Neural progenitor cell (in vitro differentiated cells): ENCODE results near the gene KAT7. TPM values are rescaled to one million over a fixed set of nuclear protein-coding genes. Genes with fewer than 3 reads are reported as not detected.

Experiments used
- DNase-seq: peaks from one replicate; pipeline ENCODE4 v3.0.0-alpha.2; 2016; ENCODE audit warnings: low spot score
- H2AFZ ChIP-seq: fragments of 200-600 bp; sonication (generic); replicated peaks from 2 replicates; pipeline ENCODE4 v1.6.1; 2016; ENCODE audit warnings: antibody characterized with exemption
- H3F3A ChIP-seq: fragments of 200-600 bp; sonication (generic); 2 replicates; pipeline ENCODE4 v1.6.1; 2016; ENCODE audit warnings: antibody characterized with exemption, low read depth
- H3K27ac ChIP-seq: fragments of 200-600 bp; sonication (generic); 2 replicates; pipeline ENCODE4 v1.5.1; 2016; ENCODE audit warnings: mild to moderate bottlenecking
- H3K27me3 ChIP-seq: fragments of 200-600 bp; sonication (generic); 2 replicates; pipeline ENCODE4 v1.6.1; 2016; ENCODE audit warnings: mild to moderate bottlenecking, moderate library complexity
- H3K36me3 ChIP-seq: fragments of 200-600 bp; sonication (generic); 2 replicates; pipeline ENCODE4 v1.5.1; 2016
- H3K4me1 ChIP-seq: fragments of 200-600 bp; sonication (generic); 2 replicates; pipeline ENCODE4 v1.6.1; 2016; ENCODE audit warnings: mixed run types
- H3K4me2 ChIP-seq: fragments of 200-600 bp; sonication (generic); 2 replicates; pipeline ENCODE4 v1.6.1; 2016
- H3K4me3 ChIP-seq: fragments of 200-600 bp; sonication (generic); 2 replicates; pipeline ENCODE4 v1.5.1; 2016
- H3K79me2 ChIP-seq: fragments of 200-600 bp; sonication (generic); 2 replicates; pipeline ENCODE4 v1.6.1; 2016; ENCODE audit warnings: low read depth
- H3K9ac ChIP-seq: fragments of 200-600 bp; sonication (generic); 2 replicates; pipeline ENCODE4 v1.6.1; 2016
- H3K9me3 ChIP-seq: fragments of 200-600 bp; sonication (generic); 2 replicates; pipeline ENCODE4 v1.5.1; 2016; ENCODE audit warnings: low read depth
- H4K20me1 ChIP-seq: fragments of 200-600 bp; sonication (generic); 2 replicates; pipeline ENCODE4 v1.6.1; 2016; ENCODE audit warnings: low read depth
- H3K27ac Mint-ChIP-seq: 3 replicates; pipeline ENCODE4 v1.8.0; 2021; ENCODE audit warnings: mixed read lengths
- H3K27me3 Mint-ChIP-seq: 2 replicates; pipeline ENCODE4 v1.8.0; 2022; ENCODE audit warnings: low read depth, mild to moderate bottlenecking, inconsistent platforms, moderate library complexity, mixed read lengths; ENCODE audit not compliant: insufficient read depth
- H3K36me3 Mint-ChIP-seq: 3 replicates; pipeline ENCODE4 v1.8.0; 2021; ENCODE audit warnings: mixed read lengths
- H3K4me1 Mint-ChIP-seq: 3 replicates; pipeline ENCODE4 v1.8.0; 2021; ENCODE audit warnings: mixed read lengths
- H3K4me3 Mint-ChIP-seq: 3 replicates; pipeline ENCODE4 v1.8.0; 2021; ENCODE audit warnings: mild to moderate bottlenecking, moderate library complexity, mixed read lengths
- H3K9me3 Mint-ChIP-seq: 3 replicates; pipeline ENCODE4 v1.8.0; 2020; ENCODE audit warnings: mixed read lengths
- EZH2 ChIP-seq: fragments of 200-600 bp; sonication (generic); IDR thresholded peaks from 2 replicates; pipeline ENCODE4 v1.6.1; 2017; ENCODE audit warnings: antibody characterized with exemption, mild to moderate bottlenecking, moderate library complexity
- EZH2phosphoT487 ChIP-seq: fragments of 200-600 bp; sonication (generic); IDR thresholded peaks from 2 replicates; pipeline ENCODE4 v1.6.1; 2017; ENCODE audit warnings: antibody characterized with exemption
- total RNA-seq: library from RNA; depleted of rRNA; stranded (reverse); fragments of >200 nt; gene quantifications from 2 replicates; pipeline ENCODE4 v1.2.3, GENCODE V29; 2015; ENCODE audit warnings: low replicate concordance
- TF ChIP-seq, protein P1 (sequence below): fragments of 200-600 bp; sonication (generic); IDR thresholded peaks from 2 replicates; pipeline ENCODE4 v1.5.1; 2017; ENCODE audit warnings: antibody characterized with exemption, mild to moderate bottlenecking

KAT7 gene
- total RNA-seq, 1 donor from 2014 or later, result 139 TPM

DNA sequence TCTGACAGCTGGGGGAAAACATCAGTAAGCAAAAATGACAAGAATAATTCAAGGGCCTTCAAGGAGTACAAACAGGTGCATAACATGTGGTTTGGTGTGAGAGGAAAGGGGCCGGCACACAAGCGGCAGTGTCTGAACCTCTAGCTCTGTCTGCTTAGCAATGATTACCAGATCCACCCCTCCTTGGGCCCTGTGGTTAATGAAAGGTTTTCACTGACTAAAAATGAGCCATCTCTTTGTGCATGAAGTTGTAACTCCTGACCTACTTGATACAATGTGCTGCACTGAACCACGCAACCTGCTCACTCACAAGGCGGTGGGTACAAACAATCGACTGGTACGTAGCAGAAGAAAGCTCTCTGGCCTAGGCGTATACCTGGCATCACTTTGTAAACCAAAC, 39.7 kb upstream of the KAT7 start:
- Histone ChIP-seq H3K4me3 (no peak overlapping the region), H3K27me3 (no peaks in the 10 kb centered on the region), H3K79me2 (peaks cover 65% of the 10 kb centered on the region), H2AFZ (no peak overlapping the region), H3K4me2 (no peak overlapping the region), H3K27ac (no peak overlapping the region), H3K9ac (no peak overlapping the region), H3K4me1 (no peaks in the 10 kb centered on the region), H3F3A (no peaks in the 10 kb centered on the region), H4K20me1 (peaks cover 56% of the 10 kb centered on the region), H3K36me3 (no peaks in the 10 kb centered on the region), H3K9me3 (no peaks in the 10 kb centered on the region)
- Mint-ChIP-seq H3K4me1 (no peaks in the 10 kb centered on the region), H3K4me3 (no peak overlapping the region), H3K36me3 (peaks cover 4% of the 10 kb centered on the region), H3K27ac (no peak overlapping the region), H3K9me3 (no peaks in the 10 kb centered on the region), H3K27me3 (no peaks in the 10 kb centered on the region)
- DNase-seq, result no peak
- no peak for TF ChIP-seq EZH2phosphoT487
- TF ChIP-seq, protein P1, sequence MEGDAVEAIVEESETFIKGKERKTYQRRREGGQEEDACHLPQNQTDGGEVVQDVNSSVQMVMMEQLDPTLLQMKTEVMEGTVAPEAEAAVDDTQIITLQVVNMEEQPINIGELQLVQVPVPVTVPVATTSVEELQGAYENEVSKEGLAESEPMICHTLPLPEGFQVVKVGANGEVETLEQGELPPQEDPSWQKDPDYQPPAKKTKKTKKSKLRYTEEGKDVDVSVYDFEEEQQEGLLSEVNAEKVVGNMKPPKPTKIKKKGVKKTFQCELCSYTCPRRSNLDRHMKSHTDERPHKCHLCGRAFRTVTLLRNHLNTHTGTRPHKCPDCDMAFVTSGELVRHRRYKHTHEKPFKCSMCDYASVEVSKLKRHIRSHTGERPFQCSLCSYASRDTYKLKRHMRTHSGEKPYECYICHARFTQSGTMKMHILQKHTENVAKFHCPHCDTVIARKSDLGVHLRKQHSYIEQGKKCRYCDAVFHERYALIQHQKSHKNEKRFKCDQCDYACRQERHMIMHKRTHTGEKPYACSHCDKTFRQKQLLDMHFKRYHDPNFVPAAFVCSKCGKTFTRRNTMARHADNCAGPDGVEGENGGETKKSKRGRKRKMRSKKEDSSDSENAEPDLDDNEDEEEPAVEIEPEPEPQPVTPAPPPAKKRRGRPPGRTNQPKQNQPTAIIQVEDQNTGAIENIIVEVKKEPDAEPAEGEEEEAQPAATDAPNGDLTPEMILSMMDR, result no peak
- TF ChIP-seq EZH2, result no peak

DNA sequence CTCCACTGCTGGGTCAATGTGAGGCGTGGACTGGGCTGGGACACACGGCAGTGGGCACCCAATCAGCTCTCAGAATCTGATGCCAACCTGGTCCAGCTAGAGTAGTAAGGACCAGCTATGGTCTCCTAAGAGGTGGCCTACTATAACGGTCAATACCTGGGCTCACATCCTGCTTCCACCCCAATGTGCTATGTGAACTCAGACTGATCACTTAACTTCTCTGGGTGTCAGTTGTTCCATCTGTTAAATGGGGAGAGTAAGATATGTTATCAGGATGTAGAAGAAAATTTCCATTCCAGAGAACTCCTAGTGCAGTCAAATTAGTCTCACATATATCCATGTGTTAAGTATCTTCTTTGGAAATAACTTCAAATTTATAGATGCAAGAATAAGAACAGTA, 38.8 kb upstream of the KAT7 start:
- TF ChIP-seq EZH2phosphoT487 (no peak), EZH2 (no peak)
- TF ChIP-seq, protein P1, result no peak
- Mint-ChIP-seq H3K27ac (no peak overlapping the region), H3K4me3 (no peak overlapping the region), H3K4me1 (no peaks in the 10 kb centered on the region), H3K36me3 (peaks cover 4% of the 10 kb centered on the region), H3K9me3 (no peaks in the 10 kb centered on the region), H3K27me3 (no peaks in the 10 kb centered on the region)
- no peaks in the 10 kb centered on the region for H3K36me3 ChIP-seq
- no peak overlapping the region for H2AFZ ChIP-seq
- no peak overlapping the region for H3K4me2 ChIP-seq
- H3K27me3 ChIP-seq, result no peaks in the 10 kb centered on the region
- no peak overlapping the region for H3K4me3 ChIP-seq
- H3K9me3 ChIP-seq, result no peaks in the 10 kb centered on the region
- no peak overlapping the region for H3K9ac ChIP-seq
- H3K27ac ChIP-seq, result no peak overlapping the region
- no peaks in the 10 kb centered on the region for H3K4me1 ChIP-seq
- peaks cover 64% of the 10 kb centered on the region for H4K20me1 ChIP-seq
- DNase-seq, result no peak
- no peaks in the 10 kb centered on the region for H3F3A ChIP-seq
- peaks cover 74% of the 10 kb centered on the region for H3K79me2 ChIP-seq

DNA sequence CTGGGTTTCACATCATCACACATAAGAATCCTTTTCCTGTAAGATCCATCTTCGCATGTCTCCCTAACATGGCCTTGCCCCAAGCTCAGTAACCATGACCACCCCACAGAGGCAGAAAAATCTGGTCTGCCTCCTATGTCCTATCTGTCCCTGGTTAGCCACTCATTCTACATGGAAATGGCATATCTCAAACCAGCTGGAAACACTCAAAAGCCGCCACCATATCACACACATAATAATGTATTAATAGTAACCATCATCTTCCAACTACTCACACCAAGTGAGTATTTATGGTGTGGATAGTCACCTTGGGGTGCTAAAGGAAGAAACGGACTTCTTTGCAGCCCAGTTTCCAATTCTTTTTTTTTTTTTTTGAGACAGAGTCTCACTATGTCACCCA, 36.0 kb upstream of the KAT7 start:
- H3K4me3 Mint-ChIP-seq, result no peak overlapping the region
- H3K27ac Mint-ChIP-seq, result no peak overlapping the region
- Histone ChIP-seq H3K9me3 (no peaks in the 10 kb centered on the region), H3K4me3 (no peak overlapping the region), H3K36me3 (no peaks in the 10 kb centered on the region), H3K4me1 (no peaks in the 10 kb centered on the region), H3K9ac (no peak overlapping the region), H3K27ac (no peak overlapping the region), H4K20me1 (peaks cover 67% of the 10 kb centered on the region), H3K27me3 (no peaks in the 10 kb centered on the region), H2AFZ (no peak overlapping the region), H3K4me2 (no peak overlapping the region), H3F3A (no peaks in the 10 kb centered on the region), H3K79me2 (peaks cover 86% of the 10 kb centered on the region)
- peaks cover 20% of the 10 kb centered on the region for H3K4me1 Mint-ChIP-seq
- peaks cover 4% of the 10 kb centered on the region for H3K36me3 Mint-ChIP-seq
- no peaks in the 10 kb centered on the region for H3K9me3 Mint-ChIP-seq
- DNase-seq, result no peak
- no peak for TF ChIP-seq EZH2
- TF ChIP-seq, protein P1, result no peak
- no peak for TF ChIP-seq EZH2phosphoT487
- no peaks in the 10 kb centered on the region for H3K27me3 Mint-ChIP-seq
